Bronchial epithelial cell (primary cell): ENCODE data around the gene APCDD1L. TPM values are rescaled to one million over a fixed set of nuclear protein-coding genes. Genes with fewer than 3 reads are reported as not detected.
A peak's percentile ranks its signal among the peaks of the same experiment; 100 is the strongest.

Experiments
- DNase-seq: peaks from one replicate; pipeline ENCODE4 v3.0.0-alpha.2; 2010; ENCODE audit warnings: low read depth
- FAIRE-seq: peaks from 2 replicates; lab custom pipeline; 2011; peaks lifted over from hg19 to GRCh38; lab: Jason Lieb, UNC
- H3K27me3 ChIP-seq: 2 replicates; pipeline ENCODE4 v1.5.1; 2011; ENCODE audit warnings: low read length; ENCODE audit not compliant: control insufficient read depth, insufficient read depth
- H3K36me3 ChIP-seq: 2 replicates; pipeline ENCODE4 v1.5.1; 2011; ENCODE audit warnings: low read length; ENCODE audit not compliant: control insufficient read depth, insufficient read depth
- H3K4me3 ChIP-seq: 2 replicates; pipeline ENCODE4 v1.5.1; 2011; ENCODE audit warnings: mild to moderate bottlenecking, low read depth, low read length, control low read depth
- total RNA-seq: library from RNA; depleted of rRNA; stranded (reverse); fragments of >200 nt; gene quantifications from 2 replicates; pipeline ENCODE4 v1.2.1, GENCODE V29; 2014
- TF ChIP-seq, protein P1 (sequence below): IDR thresholded peaks from 2 replicates; pipeline ENCODE4 v1.5.1; 2011; ENCODE audit warnings: mild to moderate bottlenecking, moderate library complexity, low read length, control low read depth, inconsistent platforms; ENCODE audit not compliant: insufficient read depth, severe bottlenecking

APCDD1L gene
- total RNA-seq, 1 donor from 2014 or later, result under 0.01 TPM

DNA sequence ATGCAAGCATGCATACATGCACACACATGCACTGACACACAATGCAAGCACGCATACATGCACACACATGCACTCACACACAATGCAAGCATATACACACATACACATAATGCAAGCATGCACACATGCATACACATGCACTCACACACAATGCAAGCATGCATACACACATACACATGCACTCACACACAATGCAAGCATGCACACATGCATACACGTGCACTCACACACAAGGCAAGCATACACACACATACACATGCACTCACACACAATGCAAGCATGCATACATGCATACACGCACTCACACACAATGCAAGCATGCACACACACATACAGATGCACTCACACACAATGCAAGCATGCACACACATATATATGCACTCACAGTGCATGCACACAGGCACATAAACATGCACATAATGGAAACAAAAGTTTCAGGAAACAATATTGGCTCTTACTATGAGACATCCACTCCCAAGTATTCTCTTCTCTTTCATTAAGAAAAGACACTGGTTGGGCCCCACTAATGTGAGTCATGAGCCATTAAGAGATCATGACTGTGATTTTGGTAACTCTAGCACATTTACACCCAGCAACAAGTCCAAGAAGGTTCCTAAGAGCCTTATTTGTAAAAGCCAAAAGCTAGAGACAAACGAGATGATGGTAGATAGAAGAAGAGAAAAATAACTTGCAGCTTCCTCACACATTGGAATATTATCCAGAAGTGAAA, 22.2 kb downstream of the APCDD1L start:
- FAIRE-seq (peak; percentile 93), DNase-seq (peak; percentile 10)
- H3K27me3 ChIP-seq, result no peaks in the 10 kb centered on the region
- TF ChIP-seq, protein P1, sequence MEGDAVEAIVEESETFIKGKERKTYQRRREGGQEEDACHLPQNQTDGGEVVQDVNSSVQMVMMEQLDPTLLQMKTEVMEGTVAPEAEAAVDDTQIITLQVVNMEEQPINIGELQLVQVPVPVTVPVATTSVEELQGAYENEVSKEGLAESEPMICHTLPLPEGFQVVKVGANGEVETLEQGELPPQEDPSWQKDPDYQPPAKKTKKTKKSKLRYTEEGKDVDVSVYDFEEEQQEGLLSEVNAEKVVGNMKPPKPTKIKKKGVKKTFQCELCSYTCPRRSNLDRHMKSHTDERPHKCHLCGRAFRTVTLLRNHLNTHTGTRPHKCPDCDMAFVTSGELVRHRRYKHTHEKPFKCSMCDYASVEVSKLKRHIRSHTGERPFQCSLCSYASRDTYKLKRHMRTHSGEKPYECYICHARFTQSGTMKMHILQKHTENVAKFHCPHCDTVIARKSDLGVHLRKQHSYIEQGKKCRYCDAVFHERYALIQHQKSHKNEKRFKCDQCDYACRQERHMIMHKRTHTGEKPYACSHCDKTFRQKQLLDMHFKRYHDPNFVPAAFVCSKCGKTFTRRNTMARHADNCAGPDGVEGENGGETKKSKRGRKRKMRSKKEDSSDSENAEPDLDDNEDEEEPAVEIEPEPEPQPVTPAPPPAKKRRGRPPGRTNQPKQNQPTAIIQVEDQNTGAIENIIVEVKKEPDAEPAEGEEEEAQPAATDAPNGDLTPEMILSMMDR, result no peak
- H3K4me3 ChIP-seq, result no peak overlapping the region
- H3K36me3 ChIP-seq, result no peaks in the 10 kb centered on the region

DNA sequence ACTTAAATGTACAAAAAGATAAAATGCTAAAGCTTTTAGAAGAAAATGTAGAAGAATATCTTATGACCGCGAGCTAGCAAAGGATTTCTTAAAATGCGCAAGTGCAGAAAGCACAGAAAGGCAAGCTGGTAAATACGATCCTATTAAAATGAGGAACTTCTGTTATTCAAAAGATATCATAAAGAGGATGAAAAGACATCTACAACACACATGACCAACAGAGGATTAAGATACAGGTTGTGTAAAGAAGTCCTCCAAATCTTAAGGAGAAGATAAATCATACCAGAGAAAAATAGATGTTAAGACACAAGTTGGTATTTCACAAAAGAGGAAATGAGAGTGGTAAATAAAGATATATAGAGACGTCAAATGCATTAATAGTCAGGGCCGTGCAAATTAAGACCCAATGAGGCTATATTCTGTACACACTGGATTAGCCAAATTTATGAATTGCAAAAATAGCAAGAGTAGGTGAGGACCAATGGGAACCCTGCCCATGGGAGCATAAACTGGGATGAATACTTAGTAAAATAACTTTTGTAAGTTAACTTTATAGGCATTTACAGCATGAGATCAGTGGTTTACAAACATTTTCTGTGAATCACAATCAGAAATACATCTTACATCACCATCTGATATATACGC, 23.0 kb downstream of the APCDD1L start:
- FAIRE-seq (no peak), DNase-seq (no peak)
- TF ChIP-seq, protein P1, result no peak
- Histone ChIP-seq H3K27me3 (no peaks in the 10 kb centered on the region), H3K4me3 (no peak overlapping the region), H3K36me3 (no peaks in the 10 kb centered on the region)

DNA sequence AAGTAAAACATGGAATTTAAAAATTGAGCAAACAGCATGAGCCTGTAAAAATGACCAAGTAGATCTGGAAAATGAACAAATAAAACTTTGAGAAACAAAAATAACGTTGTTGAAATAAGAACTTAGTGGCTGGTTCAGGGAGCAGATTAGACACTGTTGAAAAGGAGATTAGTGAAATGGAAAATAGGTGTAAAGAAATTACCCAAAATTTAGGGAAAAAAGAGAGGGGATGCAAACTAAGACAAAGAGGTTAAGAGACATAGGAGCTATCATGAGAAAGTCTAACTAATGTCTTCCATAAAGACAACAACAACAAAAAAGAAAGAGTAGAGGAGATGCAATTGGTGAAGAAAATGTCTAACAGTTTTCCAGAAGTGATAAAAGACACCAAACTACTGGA, 29.0 kb downstream of the APCDD1L start:
- Histone ChIP-seq H3K36me3 (no peaks in the 10 kb centered on the region), H3K4me3 (no peak overlapping the region), H3K27me3 (no peaks in the 10 kb centered on the region)
- TF ChIP-seq, protein P1, result no peak
- FAIRE-seq (no peak), DNase-seq (no peak)

- Histone ChIP-seq H3K4me3 (no peak overlapping the region), H3K27me3 (no peaks in the 10 kb centered on the region), H3K36me3 (no peaks in the 10 kb centered on the region)
- FAIRE-seq, result no peak
- TF ChIP-seq, protein P1, result no peak
- DNase-seq, result no peak
Measured at GRCh38 chr20:58485393-58485792, 29.8 kb downstream of the APCDD1L start.

- Histone ChIP-seq H3K27me3 (no peaks in the 10 kb centered on the region), H3K4me3 (no peak overlapping the region), H3K36me3 (no peaks in the 10 kb centered on the region)
- no peak for FAIRE-seq
- TF ChIP-seq, protein P1, result no peak
- DNase-seq, result no peak
Measured at GRCh38 chr20:58483470-58483869, 31.7 kb downstream of the APCDD1L start.
